Stomach (tissue), 4 donors: Measurements from ENCODE around the gene HTR2A.

Experiments
- EP300 ChIP-seq: sonication (generic); formaldehyde crosslinking; IDR thresholded peaks from one replicate; pipeline ENCODE4 v1.6.1; 2017; ENCODE audit warnings: antibody characterized with exemption
- POLR2A ChIP-seq, 4 donors: fragments of 450-650 bp; IDR thresholded peaks; one replicate each; pipeline ENCODE4 v1.6.1; 2016; ENCODE audit warnings: antibody characterized with exemption in 4 of 4, control low read depth in 2 of 4, mild to moderate bottlenecking in 1 of 4, moderate library complexity in 1 of 4
- POLR2AphosphoS5 ChIP-seq, 3 donors: sonication (generic); formaldehyde crosslinking; IDR thresholded peaks; one replicate each; pipeline ENCODE4 v1.6.1; 2016; ENCODE audit warnings: antibody characterized with exemption in 3 of 3
- TF ChIP-seq, protein P1 (sequence below), 7 experiments: fragments of 450-650 bp in 4 of 7; fragments of 200-600 bp in 3 of 7; sonication (generic) in 3 of 7; IDR thresholded peaks; one replicate each; pipeline ENCODE4 v1.5.1; 2016 to 2019; ENCODE audit warnings: antibody characterized with exemption in 7 of 7, control low read depth in 2 of 7, mild to moderate bottlenecking in 1 of 7

DNA sequence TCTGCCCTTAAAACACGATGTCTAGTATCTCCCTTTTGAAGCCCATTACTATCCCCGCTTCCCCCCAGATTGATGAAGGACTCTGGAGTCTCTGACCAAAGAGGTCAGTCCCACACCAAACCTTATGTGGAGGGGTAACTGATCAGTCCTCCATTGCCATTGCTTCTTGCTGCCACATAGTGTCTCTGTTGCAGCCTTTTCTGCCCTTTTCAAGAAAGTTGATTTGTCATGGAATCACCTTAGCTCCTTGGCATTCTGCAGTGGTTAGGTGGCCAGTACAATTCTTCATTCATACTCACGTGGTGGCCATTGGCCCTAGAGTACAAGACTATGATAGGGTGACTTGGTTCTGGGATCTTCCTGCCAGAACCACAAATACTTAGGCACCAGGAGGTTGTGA lies 8.4 kb upstream of the HTR2A start:
- TF ChIP-seq, protein P1, sequence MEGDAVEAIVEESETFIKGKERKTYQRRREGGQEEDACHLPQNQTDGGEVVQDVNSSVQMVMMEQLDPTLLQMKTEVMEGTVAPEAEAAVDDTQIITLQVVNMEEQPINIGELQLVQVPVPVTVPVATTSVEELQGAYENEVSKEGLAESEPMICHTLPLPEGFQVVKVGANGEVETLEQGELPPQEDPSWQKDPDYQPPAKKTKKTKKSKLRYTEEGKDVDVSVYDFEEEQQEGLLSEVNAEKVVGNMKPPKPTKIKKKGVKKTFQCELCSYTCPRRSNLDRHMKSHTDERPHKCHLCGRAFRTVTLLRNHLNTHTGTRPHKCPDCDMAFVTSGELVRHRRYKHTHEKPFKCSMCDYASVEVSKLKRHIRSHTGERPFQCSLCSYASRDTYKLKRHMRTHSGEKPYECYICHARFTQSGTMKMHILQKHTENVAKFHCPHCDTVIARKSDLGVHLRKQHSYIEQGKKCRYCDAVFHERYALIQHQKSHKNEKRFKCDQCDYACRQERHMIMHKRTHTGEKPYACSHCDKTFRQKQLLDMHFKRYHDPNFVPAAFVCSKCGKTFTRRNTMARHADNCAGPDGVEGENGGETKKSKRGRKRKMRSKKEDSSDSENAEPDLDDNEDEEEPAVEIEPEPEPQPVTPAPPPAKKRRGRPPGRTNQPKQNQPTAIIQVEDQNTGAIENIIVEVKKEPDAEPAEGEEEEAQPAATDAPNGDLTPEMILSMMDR (IDR thresholded peaks at IDR 0.05) = no peak
- TF ChIP-seq POLR2A (IDR thresholded peaks at IDR 0.05) (no peak), POLR2AphosphoS5 (IDR thresholded peaks at IDR 0.05) (no peak), EP300 (no peak)
